ENCODE measurements around the gene TRIM22. TPM values are rescaled to one million over a fixed set of nuclear protein-coding genes. Genes with fewer than 3 reads are reported as not detected.

The TRIM22 gene
- total and polyA plus RNA-seq, 9 of the 15 experiments (the other 6 are each of a cell fraction or from before 2014, with no cell fraction given) = 0.06 to 1.1 (median 0.18) TPM; not detected in 2

- H3K9me1 ChIP-seq (ENCODE audit: control insufficient read depth, insufficient read depth, low read length) = no peaks in the 10 kb centered on the region
- H2AFZ ChIP-seq (ENCODE audit: low read depth, low read length) = no peak overlapping the region
- intact Hi-C loops (cut with micrococcal nuclease) (no loop called here), in situ Hi-C loops (cut with MboI) (no loop called here)
- no peak overlapping the region for H3K4me3 ChIP-seq
- H3K27ac ChIP-seq (ENCODE audit: extremely low read depth, low read depth, low read length) = no peak overlapping the region
- no peak for TF ChIP-seq DDX20 (tag; IDR thresholded peaks at IDR 0.05; ENCODE audit: low read depth)
- TF ChIP-seq HIVEP1 (CRISPR knock-in tag; IDR thresholded peaks at IDR 0.05) = no peak
- TF ChIP-seq SNRNP70 (optimal IDR thresholded peaks at IDR 0.05; ENCODE audit: low read depth, low read length) = no peak
- TF ChIP-seq, protein P1, sequence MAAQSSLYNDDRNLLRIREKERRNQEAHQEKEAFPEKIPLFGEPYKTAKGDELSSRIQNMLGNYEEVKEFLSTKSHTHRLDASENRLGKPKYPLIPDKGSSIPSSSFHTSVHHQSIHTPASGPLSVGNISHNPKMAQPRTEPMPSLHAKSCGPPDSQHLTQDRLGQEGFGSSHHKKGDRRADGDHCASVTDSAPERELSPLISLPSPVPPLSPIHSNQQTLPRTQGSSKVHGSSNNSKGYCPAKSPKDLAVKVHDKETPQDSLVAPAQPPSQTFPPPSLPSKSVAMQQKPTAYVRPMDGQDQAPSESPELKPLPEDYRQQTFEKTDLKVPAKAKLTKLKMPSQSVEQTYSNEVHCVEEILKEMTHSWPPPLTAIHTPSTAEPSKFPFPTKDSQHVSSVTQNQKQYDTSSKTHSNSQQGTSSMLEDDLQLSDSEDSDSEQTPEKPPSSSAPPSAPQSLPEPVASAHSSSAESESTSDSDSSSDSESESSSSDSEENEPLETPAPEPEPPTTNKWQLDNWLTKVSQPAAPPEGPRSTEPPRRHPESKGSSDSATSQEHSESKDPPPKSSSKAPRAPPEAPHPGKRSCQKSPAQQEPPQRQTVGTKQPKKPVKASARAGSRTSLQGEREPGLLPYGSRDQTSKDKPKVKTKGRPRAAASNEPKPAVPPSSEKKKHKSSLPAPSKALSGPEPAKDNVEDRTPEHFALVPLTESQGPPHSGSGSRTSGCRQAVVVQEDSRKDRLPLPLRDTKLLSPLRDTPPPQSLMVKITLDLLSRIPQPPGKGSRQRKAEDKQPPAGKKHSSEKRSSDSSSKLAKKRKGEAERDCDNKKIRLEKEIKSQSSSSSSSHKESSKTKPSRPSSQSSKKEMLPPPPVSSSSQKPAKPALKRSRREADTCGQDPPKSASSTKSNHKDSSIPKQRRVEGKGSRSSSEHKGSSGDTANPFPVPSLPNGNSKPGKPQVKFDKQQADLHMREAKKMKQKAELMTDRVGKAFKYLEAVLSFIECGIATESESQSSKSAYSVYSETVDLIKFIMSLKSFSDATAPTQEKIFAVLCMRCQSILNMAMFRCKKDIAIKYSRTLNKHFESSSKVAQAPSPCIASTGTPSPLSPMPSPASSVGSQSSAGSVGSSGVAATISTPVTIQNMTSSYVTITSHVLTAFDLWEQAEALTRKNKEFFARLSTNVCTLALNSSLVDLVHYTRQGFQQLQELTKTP (IDR thresholded peaks at IDR 0.05; ENCODE audit: low read depth in 1 of 2, partially characterized antibody in 2 of 2) = peak in 1 of 2 experiments; percentile 94
- ATAC-seq (no peak), FAIRE-seq (no peak), DNase-seq (ENCODE audit: extremely low read depth in 1 of 4, low spot score in 3 of 4) (no peak)
- no peaks in the 10 kb centered on the region for H3K79me2 ChIP-seq (ENCODE audit: control insufficient read depth, insufficient read depth, low read length)
- BruUV-seq (replicated peaks) = no TSS peak
- H3K9ac ChIP-seq (ENCODE audit: insufficient read depth in 1 of 2, low read depth in 2 of 2, low read length in 2 of 2) = no peak overlapping the region
- ChIA-PET POLR2A (interaction anchor here (0.8 to 1.4 kb wide), 2 partner anchors 13 to 24 kb away, joined by 3 to 5 read pairs; no protein-coding TSS in a partner anchor), CTCF (ENCODE audit: low intra/inter-chr PET ratio) (no interaction called here)
- no peaks in the 10 kb centered on the region for H4K20me1 ChIP-seq (replicated peaks; ENCODE audit: control insufficient read depth, insufficient read depth, low read length)
- H3K9me3 ChIP-seq (replicated peaks; ENCODE audit: control insufficient read depth, insufficient read depth, low read depth, low read length) = no peaks in the 10 kb centered on the region
- H3K4me1 ChIP-seq (replicated peaks in 1 of 2; ENCODE audit: control insufficient read depth in 2 of 2, insufficient read depth in 2 of 2, low read length in 2 of 2) = no peaks in the 10 kb centered on the region
- H3K36me3 ChIP-seq (ENCODE audit: control insufficient read depth, insufficient read depth, low read length) = no peaks in the 10 kb centered on the region
- 5% methylated on average over 2 of the region's 2 CpGs for WGBS (ENCODE audit: insufficient coverage, low coverage, missing lambda C conversion rate)
- no peak overlapping the region for H3K4me2 ChIP-seq (ENCODE audit: insufficient read depth, low read length)
- H3K27me3 ChIP-seq (ENCODE audit: control insufficient read depth in 2 of 2, insufficient read depth in 2 of 2, low read length in 2 of 2) = peaks cover 2 to 3% of the 10 kb centered on the region in 2 experiments; a peak in 4 of 5 replicates
These were observed 14.3 kb downstream of the TRIM22 start for GRCh38 chr11:5703741-5704536.

All from K562 (cell line).